Cardiac fibroblast (primary cell): ENCODE data around the gene SDHAF2.

ENCODE experiments used
- DNase-seq, 2 donors: peaks; one replicate each; pipeline versions ENCODE4 v3.0.0 to v3.0.0-alpha.2; 2010; ENCODE audit warnings: low read depth in 2 of 2
- H3K4me3 ChIP-seq, 2 donors: replicated peaks in 1 of 2; 1 replicate in 1 of 2; 2 replicates in 1 of 2; pipeline ENCODE4 v1.5.1; 2011; ENCODE audit warnings: low read depth in 2 of 2, low read length in 2 of 2, mild to moderate bottlenecking in 2 of 2, moderate library complexity in 1 of 2
- TF ChIP-seq, protein P1 (sequence below): IDR thresholded peaks from one replicate; pipeline ENCODE4 v1.5.1; 2011; ENCODE audit warnings: low read depth, mild to moderate bottlenecking, low read length, inconsistent platforms

SDHAF2 gene

DNA sequence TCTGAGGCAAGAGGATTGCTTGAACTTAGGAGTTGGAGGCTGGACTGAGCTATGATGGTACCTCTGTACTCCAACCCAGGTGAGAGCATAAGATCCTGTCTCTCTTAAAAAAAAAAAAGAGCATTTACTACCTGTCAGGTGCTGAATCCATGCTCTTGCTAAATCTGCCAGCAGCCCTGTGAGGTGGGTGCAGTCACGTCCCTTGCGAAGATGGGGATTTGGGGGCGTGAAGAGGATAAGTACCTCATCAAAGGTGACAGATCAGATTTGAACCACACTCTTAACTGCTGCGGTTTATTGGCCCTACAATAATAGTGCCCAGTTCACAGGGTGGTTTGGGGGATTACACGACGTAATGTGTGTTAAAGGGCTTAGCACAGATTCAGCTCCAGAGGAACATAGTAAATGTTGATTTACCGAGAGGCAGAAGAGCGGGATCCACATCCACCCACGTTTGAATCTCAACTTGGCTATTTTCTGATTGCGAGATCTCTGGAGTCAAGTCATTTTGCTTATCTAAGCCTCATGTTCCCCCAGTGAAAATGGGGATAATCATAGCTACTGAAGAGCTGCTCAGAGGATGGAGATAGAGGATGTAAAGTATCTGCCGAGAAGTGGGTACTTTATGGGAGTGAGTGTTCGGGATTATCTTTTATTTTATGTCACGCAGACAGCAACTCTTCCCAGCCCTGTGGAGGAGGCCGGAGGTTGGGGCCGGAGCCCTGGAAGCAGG lies 50.5 kb downstream of the SDHAF2 start:
- DNase-seq = no peak
- TF ChIP-seq, protein P1, sequence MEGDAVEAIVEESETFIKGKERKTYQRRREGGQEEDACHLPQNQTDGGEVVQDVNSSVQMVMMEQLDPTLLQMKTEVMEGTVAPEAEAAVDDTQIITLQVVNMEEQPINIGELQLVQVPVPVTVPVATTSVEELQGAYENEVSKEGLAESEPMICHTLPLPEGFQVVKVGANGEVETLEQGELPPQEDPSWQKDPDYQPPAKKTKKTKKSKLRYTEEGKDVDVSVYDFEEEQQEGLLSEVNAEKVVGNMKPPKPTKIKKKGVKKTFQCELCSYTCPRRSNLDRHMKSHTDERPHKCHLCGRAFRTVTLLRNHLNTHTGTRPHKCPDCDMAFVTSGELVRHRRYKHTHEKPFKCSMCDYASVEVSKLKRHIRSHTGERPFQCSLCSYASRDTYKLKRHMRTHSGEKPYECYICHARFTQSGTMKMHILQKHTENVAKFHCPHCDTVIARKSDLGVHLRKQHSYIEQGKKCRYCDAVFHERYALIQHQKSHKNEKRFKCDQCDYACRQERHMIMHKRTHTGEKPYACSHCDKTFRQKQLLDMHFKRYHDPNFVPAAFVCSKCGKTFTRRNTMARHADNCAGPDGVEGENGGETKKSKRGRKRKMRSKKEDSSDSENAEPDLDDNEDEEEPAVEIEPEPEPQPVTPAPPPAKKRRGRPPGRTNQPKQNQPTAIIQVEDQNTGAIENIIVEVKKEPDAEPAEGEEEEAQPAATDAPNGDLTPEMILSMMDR = no peak
- H3K4me3 ChIP-seq = no peak overlapping the region

DNA sequence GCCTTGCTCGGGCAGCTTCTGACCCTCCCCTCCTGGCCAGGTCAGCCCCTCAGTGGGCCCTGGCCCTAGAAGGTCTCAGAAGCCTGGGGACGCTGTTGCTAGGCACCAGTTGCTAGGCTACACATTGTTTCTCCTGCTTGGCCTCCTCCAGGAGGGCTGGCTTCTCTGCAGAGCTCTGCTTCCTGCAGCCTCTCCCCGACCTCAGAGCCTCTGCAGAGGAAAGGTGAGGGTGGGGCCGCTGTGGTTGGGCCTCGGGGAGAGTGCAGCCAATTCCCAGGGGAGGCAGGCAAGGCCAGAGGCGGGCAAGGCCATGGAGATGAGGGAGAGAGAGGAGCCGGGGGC lies 51.0 kb downstream of the SDHAF2 start:
- DNase-seq = peak; percentile 29 to 46
- TF ChIP-seq, protein P1 = no peak
- H3K4me3 ChIP-seq = no peak overlapping the region

DNA sequence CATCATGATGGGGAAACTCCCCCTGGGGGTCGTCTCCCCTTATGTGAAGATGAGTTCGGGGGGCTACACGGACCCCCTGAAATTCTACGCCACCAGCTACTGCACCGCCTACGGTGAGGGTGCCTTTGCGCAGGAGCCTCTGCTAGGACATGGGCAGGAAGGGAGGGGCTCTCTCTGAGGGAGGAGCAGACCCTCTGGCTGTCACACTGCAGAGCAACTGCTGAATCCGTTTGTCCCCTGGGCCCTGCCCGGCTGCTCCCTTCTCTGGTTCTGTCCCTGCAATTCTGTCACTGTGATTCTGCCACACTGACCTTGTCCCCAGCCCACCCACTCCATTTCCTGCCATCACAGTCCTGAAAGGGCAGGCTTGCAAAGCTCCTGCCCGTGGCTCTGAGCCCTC lies 51.9 kb downstream of the SDHAF2 start:
- TF ChIP-seq, protein P1 = no peak

DNA sequence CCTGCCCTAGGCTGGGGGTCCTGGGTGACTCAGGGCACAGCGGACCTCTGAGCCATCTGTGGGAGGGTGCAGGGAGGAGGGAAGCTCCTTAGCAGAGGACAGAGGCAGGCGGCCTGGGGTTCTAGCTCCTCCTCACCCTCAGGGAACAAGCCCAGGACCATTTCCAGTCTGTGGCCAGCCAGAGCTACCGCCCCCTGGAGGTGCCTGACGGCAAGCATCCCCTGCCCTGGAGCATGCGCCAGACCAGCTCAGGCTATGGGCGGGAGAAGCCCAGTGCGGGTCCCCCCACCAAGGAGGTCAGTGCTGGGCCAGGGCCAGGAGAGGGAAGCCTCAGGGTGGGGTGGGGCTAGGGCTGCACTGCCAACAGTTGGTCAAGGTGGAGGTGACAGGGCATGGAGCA lies 52.6 kb downstream of the SDHAF2 start:
- TF ChIP-seq, protein P1 = peak; percentile 71
- H3K4me3 ChIP-seq = no peak overlapping the region
- DNase-seq = no peak

More for the DNA sequence above, 51.9 kb downstream of the SDHAF2 start:
- DNase-seq = no peak
- H3K4me3 ChIP-seq = no peak overlapping the region

DNA sequence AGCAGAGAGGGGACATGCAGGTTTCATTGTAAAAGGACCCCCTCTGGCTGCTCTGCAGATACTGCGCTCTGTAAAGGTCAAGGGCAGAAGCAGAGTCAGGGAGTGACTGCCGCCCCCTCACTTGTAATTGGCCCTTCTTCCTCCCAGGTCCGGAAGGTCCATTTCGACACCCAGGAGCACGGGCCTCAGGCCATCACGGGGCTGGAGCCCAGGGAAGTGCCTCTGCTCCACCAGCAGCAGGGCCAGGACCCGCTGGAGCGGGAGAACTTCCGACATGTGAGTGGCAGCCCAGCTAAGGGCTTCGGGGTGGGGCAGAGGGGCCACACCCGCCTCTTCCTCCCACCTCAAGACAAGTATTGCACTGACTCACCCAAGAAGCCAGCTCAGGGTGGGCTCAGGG lies 54.6 kb downstream of the SDHAF2 start:
- no peak overlapping the region for H3K4me3 ChIP-seq
- DNase-seq = no peak
- TF ChIP-seq, protein P1 = no peak

DNA sequence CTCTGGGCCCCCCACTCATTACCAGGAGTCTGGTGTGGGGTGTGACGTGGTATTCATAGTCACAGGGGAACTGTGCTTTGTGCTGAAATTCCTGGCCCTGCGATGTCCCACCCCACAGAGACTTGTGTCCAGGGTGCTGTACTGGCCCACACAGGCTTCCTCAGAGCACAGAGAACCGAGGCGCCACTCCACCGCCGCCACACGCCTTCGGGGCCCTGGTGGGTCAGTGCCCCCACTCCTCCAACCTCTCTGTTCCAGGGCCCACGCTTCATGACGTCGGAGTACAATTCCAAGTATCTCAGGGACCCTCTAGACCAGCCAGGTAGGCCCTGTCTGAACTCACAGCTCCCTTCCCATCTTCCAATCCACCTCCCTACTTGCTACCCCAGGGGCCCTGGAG lies 55.2 kb downstream of the SDHAF2 start:
- DNase-seq = no peak
- TF ChIP-seq, protein P1 = no peak
- no peak overlapping the region for H3K4me3 ChIP-seq
